ENCODE measurements around the gene ADAM15. TPM values are rescaled to one million over a fixed set of nuclear protein-coding genes. Genes with fewer than 3 reads are reported as not detected.

Gene ADAM15
- total RNA-seq, 1 experiment from 2014 or later: 38.4 TPM

GRCh38 chr1:155079210-155079486 lies 28.0 kb downstream of the ADAM15 start (continued):
- TF ChIP-seq ARID4B (CRISPR knock-in tag; IDR thresholded peaks at IDR 0.05; ENCODE audit: borderline replicate concordance) (no peak), ZNF396 (CRISPR knock-in tag; IDR thresholded peaks at IDR 0.05; ENCODE audit: borderline replicate concordance) (no peak)

GRCh38 chr1:155079487-155080311 lies 28.6 kb downstream of the ADAM15 start:
- ChIA-PET POLR2A (interaction anchor here (1.0 to 1.6 kb wide), 7 partner anchors 8 to 86 kb away, joined by 3 to 10 read pairs (median 5); partner anchors contain the start of genes EFNA4 and LENEP), CTCF (interaction anchor here (0.8 to 7.7 kb wide), 20 partner anchors 9 to 144 kb away, joined by 3 to 109 read pairs (median 8); partner anchors contain the start of genes ADAM15, EFNA4, KRTCAP2 and PMVK)
- TF ChIP-seq ZNF317 (CRISPR knock-in tag; IDR thresholded peaks at IDR 0.05; ENCODE audit: borderline replicate concordance, low read depth) (0 out of 2 replicates have a peak, but pooled peaks have one; percentile 25), ZNF423 (CRISPR knock-in tag; IDR thresholded peaks at IDR 0.05) (peak; percentile 53; the same call in 1 of the 2 replicates), CREB1 (CRISPR knock-in tag; IDR thresholded peaks at IDR 0.05) (no peak), NFYB (CRISPR knock-in tag; conservative IDR thresholded peaks at IDR 0.05; ENCODE audit: low read depth) (0 out of 2 replicates have a peak, but pooled peaks have one; percentile 4)
- Mint-ChIP-seq H3K27ac (no peak overlapping the region), H3K4me1 (peaks cover 33% of the 10 kb centered on the region), H3K9me3 (no peaks in the 10 kb centered on the region), H3K4me3 (peak overlapping the region; percentile 76), H3K36me3 (no peaks in the 10 kb centered on the region), H3K27me3 (ENCODE audit: low read depth) (peaks cover 90% of the 10 kb centered on the region)
- DNase-seq (ENCODE audit: low spot score): no peak
- no peak for ATAC-seq

GRCh38 chr1:155080312-155081228 lies 29.5 kb downstream of the ADAM15 start:
- H3K9me3 Mint-ChIP-seq: no peaks in the 10 kb centered on the region
- peak overlapping the region; percentile 76 for H3K4me3 Mint-ChIP-seq
- CTCF ChIA-PET: interaction anchor here (0.6 to 7.7 kb wide), 27 partner anchors 10 to 261 kb away, joined by 3 to 109 read pairs (median 4); partner anchors contain the start of genes ADAM15, EFNA4, KRTCAP2 and PBXIP1
- H3K36me3 Mint-ChIP-seq: no peaks in the 10 kb centered on the region
- POLR2A ChIA-PET: interaction anchor here (0.7 to 1.6 kb wide), 11 partner anchors 8 to 110 kb away, joined by 3 to 10 read pairs (median 3); partner anchors contain the start of genes EFNA4, KRTCAP2, LENEP and SHC1
- peaks cover 82% of the 10 kb centered on the region for H3K27me3 Mint-ChIP-seq (ENCODE audit: low read depth)
- H3K27ac Mint-ChIP-seq: no peak overlapping the region
- peak; percentile 92 for DNase-seq (ENCODE audit: low spot score)
- ATAC-seq: peak; percentile 5
- peaks cover 31% of the 10 kb centered on the region for H3K4me1 Mint-ChIP-seq
- no peak for TF ChIP-seq PRRX2 (CRISPR knock-in tag; IDR thresholded peaks at IDR 0.05)
- TF ChIP-seq E2F1 (CRISPR knock-in tag; IDR thresholded peaks at IDR 0.05): peak; percentile 35; the same call in 1 of the 2 replicates
- TF ChIP-seq ZNF532 (CRISPR knock-in tag; IDR thresholded peaks at IDR 0.05; ENCODE audit: borderline replicate concordance): no peak
- no peak for TF ChIP-seq STAT6 (CRISPR knock-in tag; conservative IDR thresholded peaks at IDR 0.05; ENCODE audit: low read depth)
- peak; percentile 78; the same call in 1 of the 2 replicates for TF ChIP-seq FOXK1 (CRISPR knock-in tag; IDR thresholded peaks at IDR 0.05)
- peak; percentile 60; the same call in 1 of the 2 replicates for TF ChIP-seq FOXP4 (CRISPR knock-in tag; IDR thresholded peaks at IDR 0.05)
- TF ChIP-seq NFE2L1 (CRISPR knock-in tag; IDR thresholded peaks at IDR 0.05): peak; percentile 13; the same call in 1 of the 2 replicates

Data from WTC11 (cell line).